H9 (cell line): ENCODE measurements around the gene XXYLT1. TPM values are rescaled to one million over a fixed set of nuclear protein-coding genes. Genes with fewer than 3 reads are reported as not detected.

Experiments
- DNase-seq: peaks from one replicate; pipeline ENCODE4 v3.0.0-alpha.2; 2017
- H2AFZ ChIP-seq: one replicate; pipeline ENCODE4 v1.6.1; 2013; ENCODE audit warnings: mild to moderate bottlenecking, low read length, control low read depth, moderate library complexity
- H2AK5ac ChIP-seq: 2 replicates; pipeline ENCODE4 v1.6.1; 2013; ENCODE audit warnings: low read length, control low read depth, mixed read lengths; ENCODE audit not compliant: insufficient read length
- H2BK120ac ChIP-seq: one replicate; pipeline ENCODE4 v1.6.1; 2013; ENCODE audit warnings: low read depth, mild to moderate bottlenecking, low read length, control low read depth, inconsistent platforms; ENCODE audit not compliant: poor library complexity, severe bottlenecking
- H2BK12ac ChIP-seq: 2 replicates; pipeline ENCODE4 v1.6.1; 2013; ENCODE audit warnings: low read length, control low read depth, mixed read lengths, low read depth; ENCODE audit not compliant: insufficient read length
- H2BK15ac ChIP-seq: 2 replicates; pipeline ENCODE4 v1.6.1; 2013; ENCODE audit warnings: low read depth, low read length, control low read depth
- H2BK20ac ChIP-seq: one replicate; pipeline ENCODE4 v1.6.1; 2013; ENCODE audit warnings: low read depth, mild to moderate bottlenecking, low read length, control low read depth, inconsistent platforms; ENCODE audit not compliant: poor library complexity, severe bottlenecking
- H2BK5ac ChIP-seq: 2 replicates; pipeline ENCODE4 v1.6.1; 2013; ENCODE audit warnings: low read length, control low read depth, mixed read lengths; ENCODE audit not compliant: insufficient read length
- H3K14ac ChIP-seq: 2 replicates; pipeline ENCODE4 v1.6.1; 2013; ENCODE audit warnings: low read length, control low read depth; ENCODE audit not compliant: insufficient read depth
- H3K18ac ChIP-seq: 2 replicates; pipeline ENCODE4 v1.6.1; 2013; ENCODE audit warnings: low read depth, mild to moderate bottlenecking, mixed read lengths, low read length, control low read depth; ENCODE audit not compliant: insufficient read length
- H3K23ac ChIP-seq: 2 replicates; pipeline ENCODE4 v1.6.1; 2013; ENCODE audit warnings: low read length, control low read depth, mixed read lengths, low read depth; ENCODE audit not compliant: insufficient read length
- H3K23me2 ChIP-seq: 2 replicates; pipeline ENCODE4 v1.6.1; 2013; ENCODE audit warnings: low read depth, mild to moderate bottlenecking, mixed read lengths, low read length, control low read depth; ENCODE audit not compliant: insufficient read length, poor library complexity, severe bottlenecking
- H3K27ac ChIP-seq: 2 replicates; pipeline ENCODE4 v1.5.1; 2013; ENCODE audit warnings: low read length, control low read depth, mixed read lengths, low read depth; ENCODE audit not compliant: insufficient read length
- H3K27me3 ChIP-seq: 2 replicates; pipeline ENCODE4 v1.6.1; 2013; ENCODE audit warnings: low read length, control low read depth, inconsistent platforms; ENCODE audit not compliant: insufficient read depth
- H3K4ac ChIP-seq: 2 replicates; pipeline ENCODE4 v1.6.1; 2013; ENCODE audit warnings: low read depth, mild to moderate bottlenecking, control low read depth, inconsistent platforms, low read length, moderate library complexity
- H3K4me1 ChIP-seq: 2 replicates; pipeline ENCODE4 v1.6.1; 2013; ENCODE audit warnings: low read length, control low read depth, inconsistent platforms; ENCODE audit not compliant: insufficient read depth
- H3K4me2 ChIP-seq: 2 replicates; pipeline ENCODE4 v1.6.1; 2013; ENCODE audit warnings: low read length, control low read depth, mixed read lengths; ENCODE audit not compliant: insufficient read length, insufficient read depth
- H3K56ac ChIP-seq: 2 replicates; pipeline ENCODE4 v1.6.1; 2013; ENCODE audit warnings: low read depth, mild to moderate bottlenecking, mixed read lengths, low read length, control low read depth; ENCODE audit not compliant: insufficient read length
- H3K79me1 ChIP-seq: 2 replicates; pipeline ENCODE4 v1.6.1; 2013; ENCODE audit warnings: low read depth, mild to moderate bottlenecking, moderate library complexity, low read length, control low read depth, inconsistent platforms; ENCODE audit not compliant: insufficient read depth, poor library complexity, severe bottlenecking
- H3K79me2 ChIP-seq: 2 replicates; pipeline ENCODE4 v1.6.1; 2013; ENCODE audit warnings: low read length, control low read depth, inconsistent platforms; ENCODE audit not compliant: insufficient read depth
- H3K9ac ChIP-seq: 2 replicates; pipeline ENCODE4 v1.6.1; 2013; ENCODE audit warnings: low read length, control low read depth, mixed read lengths; ENCODE audit not compliant: insufficient read length; ENCODE audit errors: extremely low read depth
- H3K9me3 ChIP-seq: one replicate; pipeline ENCODE4 v1.6.1; 2013; ENCODE audit warnings: low read depth, low read length, inconsistent platforms; ENCODE audit not compliant: control insufficient read depth
- H3T11ph ChIP-seq: one replicate; pipeline ENCODE4 v1.6.1; 2013; ENCODE audit warnings: mild to moderate bottlenecking, low read length, control low read depth, inconsistent platforms
- H4K20me1 ChIP-seq: one replicate; pipeline ENCODE4 v1.6.1; 2013; ENCODE audit not compliant: control insufficient read depth, insufficient read length, insufficient read depth
- H4K5ac ChIP-seq: 2 replicates; pipeline ENCODE4 v1.6.1; 2013; ENCODE audit warnings: low read depth, mild to moderate bottlenecking, mixed read lengths, low read length, control low read depth; ENCODE audit not compliant: insufficient read length
- H4K8ac ChIP-seq: replicated peaks from 2 replicates; pipeline ENCODE4 v1.6.1; 2013; ENCODE audit warnings: low read length, control low read depth, mixed read lengths, low read depth; ENCODE audit not compliant: insufficient read length
- H4K91ac ChIP-seq: 2 replicates; pipeline ENCODE4 v1.6.1; 2013; ENCODE audit warnings: low read depth, mild to moderate bottlenecking, moderate library complexity, mixed read lengths, low read length, control low read depth; ENCODE audit not compliant: insufficient read length
- H3K27ac Mint-ChIP-seq, 3 experiments: 2 replicates in 2 of 3; 3 replicates in 1 of 3; pipeline ENCODE4 v1.8.0; 2020 to 2021; ENCODE audit warnings: mixed read lengths in 3 of 3, mild to moderate bottlenecking in 1 of 3, moderate library complexity in 1 of 3
- H3K27me3 Mint-ChIP-seq: 2 replicates; pipeline ENCODE4 v1.8.0; 2021; ENCODE audit warnings: low read depth, mild to moderate bottlenecking, moderate library complexity, mixed read lengths
- H3K36me3 Mint-ChIP-seq, 3 experiments: 2 replicates in 2 of 3; 3 replicates in 1 of 3; pipeline ENCODE4 v1.8.0; 2020 to 2021; ENCODE audit warnings: low read depth in 3 of 3, mixed read lengths in 3 of 3; ENCODE audit not compliant: insufficient read depth in 1 of 3
- H3K4me1 Mint-ChIP-seq, 2 experiments: 2 replicates each; pipeline ENCODE4 v1.8.0; 2020; ENCODE audit warnings: mixed read lengths in 2 of 2
- H3K4me3 Mint-ChIP-seq, 2 experiments: 2 replicates in 1 of 2; 3 replicates in 1 of 2; pipeline ENCODE4 v1.8.0; 2020 to 2021; ENCODE audit warnings: mild to moderate bottlenecking in 2 of 2, mixed read lengths in 2 of 2, moderate library complexity in 1 of 2
- H3K9me3 Mint-ChIP-seq, 2 experiments: 2 replicates in 1 of 2; 3 replicates in 1 of 2; pipeline ENCODE4 v1.8.0; 2020; ENCODE audit warnings: mild to moderate bottlenecking in 2 of 2, mixed read lengths in 2 of 2, moderate library complexity in 1 of 2
- WGBS: extraction: QIAGEN DNeasy Blood & Tissue Kit; methylation state at CpG from one replicate; pipeline ENCODE4 v1.1.7; 2013; ENCODE audit warnings: missing lambda C conversion rate, low lambda C conversion rate, mixed read lengths; ENCODE audit not compliant: insufficient read length; ENCODE audit errors: extremely low coverage; 5-methylcytosine and 5-hydroxymethylcytosine counted together
- total RNA-seq: library from RNA; stranded (reverse); gene quantifications from 2 replicates; pipeline ENCODE4 v1.2.1, GENCODE V29; 2021
- TF ChIP-seq, protein P1 (sequence below): fragments of 200-600 bp; sonication (generic); conservative IDR thresholded peaks from 3 replicates; pipeline ENCODE4 v1.8.0; 2021; ENCODE audit warnings: antibody characterized with exemption, mild to moderate bottlenecking

XXYLT1 gene
- total RNA-seq, 1 experiment from 2014 or later, result 22.7 TPM

DNA sequence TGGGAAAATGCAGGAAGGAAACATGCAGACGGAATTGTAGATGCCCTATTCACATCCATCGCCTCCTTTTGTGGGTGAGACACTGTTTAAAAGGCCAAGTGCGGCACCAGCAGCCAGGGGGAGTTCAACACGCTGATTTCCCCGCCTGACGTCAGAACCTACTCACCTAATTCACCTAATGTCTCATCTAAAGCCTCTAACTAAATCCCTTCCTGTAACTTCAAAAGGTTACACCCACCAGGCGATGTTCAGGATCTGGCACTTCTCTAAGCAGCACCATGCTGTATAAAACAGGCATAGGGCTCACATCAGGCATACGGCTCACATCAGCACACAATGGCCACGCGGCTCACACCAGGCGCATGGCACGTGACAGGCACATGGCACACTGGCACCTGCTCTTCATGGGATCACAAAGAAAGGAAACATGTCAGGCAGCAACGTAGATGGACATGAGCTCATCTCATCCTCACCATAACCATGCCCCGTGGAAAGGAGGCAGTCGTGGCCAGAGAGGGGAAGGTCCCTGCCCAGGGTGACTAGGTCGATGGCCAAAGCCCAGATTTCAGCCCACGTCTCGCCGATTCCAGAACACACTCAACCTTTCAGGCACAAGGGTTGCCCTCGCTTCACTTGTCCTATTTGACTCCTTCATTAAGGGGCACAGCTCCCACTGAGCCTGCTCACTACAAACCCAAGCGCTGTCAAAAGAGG is 21.7 kb downstream of the XXYLT1 start:
- Histone ChIP-seq H3K56ac (no peak overlapping the region), H3K14ac (no peak overlapping the region), H3K27me3 (no peaks in the 10 kb centered on the region), H3K18ac (no peak overlapping the region), H2AK5ac (no peak overlapping the region), H3K4me1 (no peaks in the 10 kb centered on the region), H3K4ac (no peak overlapping the region), H4K5ac (no peak overlapping the region), H2BK15ac (no peak overlapping the region), H4K8ac (no peak overlapping the region), H3K27ac (no peak overlapping the region), H3K23ac (no peak overlapping the region), H3T11ph (no peak overlapping the region), H3K79me2 (peaks cover 6% of the 10 kb centered on the region; the same call in 1 of the 2 replicates), H2BK5ac (no peak overlapping the region), H2AFZ (no peak overlapping the region), H2BK20ac (no peak overlapping the region), H3K4me2 (no peak overlapping the region), H3K79me1 (no peaks in the 10 kb centered on the region), H2BK12ac (no peak overlapping the region), H3K23me2 (no peaks in the 10 kb centered on the region), H3K9ac (no peak overlapping the region), H4K91ac (no peak overlapping the region), H3K9me3 (no peaks in the 10 kb centered on the region), H2BK120ac (no peak overlapping the region), H4K20me1 (peaks cover 2% of the 10 kb centered on the region)
- Mint-ChIP-seq H3K4me1 (peaks cover 37% of the 10 kb centered on the region in 2 experiments), H3K27ac (no peak overlapping the region; a peak in 1 of 7 replicates), H3K27me3 (no peaks in the 10 kb centered on the region; the same call in none of the 2 replicates), H3K4me3 (no peak overlapping the region; a peak in 1 of 5 replicates), H3K9me3 (0 out of 5 replicates have a peak, but pooled peaks cover 0 to 3% of the 10 kb centered on the region in 2 experiments), H3K36me3 (peaks cover 10 to 25% (median 25%) of the 10 kb centered on the region in 3 experiments; a peak in 6 of 7 replicates)
- no peak for DNase-seq
- no CpG with 5 or more reads among the region's 21 CpGs for WGBS
- TF ChIP-seq, protein P1, sequence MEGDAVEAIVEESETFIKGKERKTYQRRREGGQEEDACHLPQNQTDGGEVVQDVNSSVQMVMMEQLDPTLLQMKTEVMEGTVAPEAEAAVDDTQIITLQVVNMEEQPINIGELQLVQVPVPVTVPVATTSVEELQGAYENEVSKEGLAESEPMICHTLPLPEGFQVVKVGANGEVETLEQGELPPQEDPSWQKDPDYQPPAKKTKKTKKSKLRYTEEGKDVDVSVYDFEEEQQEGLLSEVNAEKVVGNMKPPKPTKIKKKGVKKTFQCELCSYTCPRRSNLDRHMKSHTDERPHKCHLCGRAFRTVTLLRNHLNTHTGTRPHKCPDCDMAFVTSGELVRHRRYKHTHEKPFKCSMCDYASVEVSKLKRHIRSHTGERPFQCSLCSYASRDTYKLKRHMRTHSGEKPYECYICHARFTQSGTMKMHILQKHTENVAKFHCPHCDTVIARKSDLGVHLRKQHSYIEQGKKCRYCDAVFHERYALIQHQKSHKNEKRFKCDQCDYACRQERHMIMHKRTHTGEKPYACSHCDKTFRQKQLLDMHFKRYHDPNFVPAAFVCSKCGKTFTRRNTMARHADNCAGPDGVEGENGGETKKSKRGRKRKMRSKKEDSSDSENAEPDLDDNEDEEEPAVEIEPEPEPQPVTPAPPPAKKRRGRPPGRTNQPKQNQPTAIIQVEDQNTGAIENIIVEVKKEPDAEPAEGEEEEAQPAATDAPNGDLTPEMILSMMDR, result no peak
